ENCODE measurements around the gene IGF2BP1. TPM values are rescaled to one million over a fixed set of nuclear protein-coding genes. Genes with fewer than 3 reads are reported as not detected.
A peak's percentile ranks its signal among the peaks of the same experiment; 100 is the strongest.

IGF2BP1 gene
- total RNA-seq, 1 experiment from 2014 or later = 434 TPM

DNA sequence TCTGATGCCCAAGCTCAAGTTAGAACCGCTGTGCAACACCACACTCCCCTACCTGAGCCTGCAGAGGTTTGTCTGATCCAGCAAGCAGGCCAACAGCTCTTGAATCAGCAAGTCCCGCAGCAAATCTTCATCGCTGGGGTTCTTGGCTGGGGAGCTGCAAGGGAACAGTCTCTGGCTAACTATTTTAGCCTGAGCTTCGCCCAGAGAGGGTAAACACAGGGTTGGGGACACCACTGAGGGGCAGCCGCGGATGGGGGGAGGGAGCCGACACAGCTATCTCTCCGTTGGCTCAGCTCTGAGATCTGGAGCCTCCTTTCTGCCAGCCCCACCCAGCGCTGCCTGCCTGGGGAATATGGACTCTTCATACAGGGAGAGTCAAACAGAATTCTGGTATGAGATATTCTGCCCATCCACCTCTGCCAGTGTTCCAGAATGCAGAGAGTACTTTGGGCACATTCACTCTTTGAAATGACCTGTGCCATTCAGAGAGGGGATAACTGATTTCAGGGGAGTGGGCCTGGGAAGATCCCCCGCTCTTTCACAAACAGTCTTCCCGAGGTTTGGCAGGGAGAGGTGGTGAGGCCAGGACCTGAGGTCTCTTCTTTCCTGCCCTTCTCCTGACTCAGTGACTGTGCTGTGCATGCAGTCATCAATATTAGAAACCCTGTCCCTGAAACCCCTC, 36.2 kb upstream of the IGF2BP1 start:
- no peak overlapping the region for H2AFZ ChIP-seq (ENCODE audit: low read length)

More for the DNA sequence above, 36.2 kb upstream of the IGF2BP1 start:
- no peak overlapping the region for H3K9ac ChIP-seq (ENCODE audit: extremely low read depth, insufficient read length, low read length)
- H3K18ac ChIP-seq (ENCODE audit: insufficient read length, low read depth, low read length) = no peak overlapping the region
- H4K8ac ChIP-seq (replicated peaks; ENCODE audit: insufficient read length, low read depth, low read length) = no peak overlapping the region
- H2AK5ac ChIP-seq (ENCODE audit: insufficient read length, low read length) = no peak overlapping the region
- Mint-ChIP-seq H3K4me1 (peaks cover 25 to 38% of the 10 kb centered on the region in 2 experiments), H3K36me3 (ENCODE audit: insufficient read depth in 1 of 3, low read depth in 3 of 3) (no peaks in the 10 kb centered on the region), H3K4me3 (peak overlapping the region in 1 of 2 experiments; percentile 56; a peak in 2 of 5 replicates), H3K9me3 (no peaks in the 10 kb centered on the region), H3K27me3 (ENCODE audit: low read depth) (peaks cover 7% of the 10 kb centered on the region), H3K27ac (peak overlapping the region; percentile 3 to 32 (median 28); a peak in 2 of 7 replicates)
- no peak overlapping the region for H3K56ac ChIP-seq (ENCODE audit: insufficient read length, low read depth, low read length)
- DNase-seq = peak; percentile 66
- H2BK12ac ChIP-seq (ENCODE audit: insufficient read length, low read depth, low read length) = no peak overlapping the region
- H4K20me1 ChIP-seq (ENCODE audit: control insufficient read depth, insufficient read depth, insufficient read length) = no peaks in the 10 kb centered on the region
- no peaks in the 10 kb centered on the region for H3K9me3 ChIP-seq (ENCODE audit: control insufficient read depth, low read depth, low read length)
- H4K5ac ChIP-seq (ENCODE audit: insufficient read length, low read depth, low read length) = no peak overlapping the region
- no peak overlapping the region for H2BK120ac ChIP-seq (ENCODE audit: low read depth, low read length, poor library complexity, severe bottlenecking)
- no peak overlapping the region for H3K4ac ChIP-seq (ENCODE audit: low read depth, low read length)
- WGBS (ENCODE audit: extremely low coverage, insufficient read length, low lambda C conversion rate) = no CpG with 5 or more reads among the region's 11 CpGs
- H4K91ac ChIP-seq (ENCODE audit: insufficient read length, low read depth, low read length) = no peak overlapping the region
- H3K27ac ChIP-seq (ENCODE audit: insufficient read length, low read depth, low read length) = no peak overlapping the region
- no peaks in the 10 kb centered on the region for H3K79me1 ChIP-seq (ENCODE audit: insufficient read depth, low read depth, low read length, poor library complexity, severe bottlenecking)
- TF ChIP-seq, protein P1, sequence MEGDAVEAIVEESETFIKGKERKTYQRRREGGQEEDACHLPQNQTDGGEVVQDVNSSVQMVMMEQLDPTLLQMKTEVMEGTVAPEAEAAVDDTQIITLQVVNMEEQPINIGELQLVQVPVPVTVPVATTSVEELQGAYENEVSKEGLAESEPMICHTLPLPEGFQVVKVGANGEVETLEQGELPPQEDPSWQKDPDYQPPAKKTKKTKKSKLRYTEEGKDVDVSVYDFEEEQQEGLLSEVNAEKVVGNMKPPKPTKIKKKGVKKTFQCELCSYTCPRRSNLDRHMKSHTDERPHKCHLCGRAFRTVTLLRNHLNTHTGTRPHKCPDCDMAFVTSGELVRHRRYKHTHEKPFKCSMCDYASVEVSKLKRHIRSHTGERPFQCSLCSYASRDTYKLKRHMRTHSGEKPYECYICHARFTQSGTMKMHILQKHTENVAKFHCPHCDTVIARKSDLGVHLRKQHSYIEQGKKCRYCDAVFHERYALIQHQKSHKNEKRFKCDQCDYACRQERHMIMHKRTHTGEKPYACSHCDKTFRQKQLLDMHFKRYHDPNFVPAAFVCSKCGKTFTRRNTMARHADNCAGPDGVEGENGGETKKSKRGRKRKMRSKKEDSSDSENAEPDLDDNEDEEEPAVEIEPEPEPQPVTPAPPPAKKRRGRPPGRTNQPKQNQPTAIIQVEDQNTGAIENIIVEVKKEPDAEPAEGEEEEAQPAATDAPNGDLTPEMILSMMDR (conservative IDR thresholded peaks at IDR 0.05) = no peak
- no peak overlapping the region for H2BK20ac ChIP-seq (ENCODE audit: low read depth, low read length, poor library complexity, severe bottlenecking)
- peak overlapping the region; percentile 38 for H3K4me2 ChIP-seq (ENCODE audit: insufficient read depth, insufficient read length, low read length)
- no peak overlapping the region for H3T11ph ChIP-seq (ENCODE audit: low read length)
- H3K23ac ChIP-seq (ENCODE audit: insufficient read length, low read depth, low read length) = no peak overlapping the region
- peak overlapping the region; percentile 25; the same call in 1 of the 2 replicates for H3K14ac ChIP-seq (ENCODE audit: insufficient read depth, low read length)
- H2BK5ac ChIP-seq (ENCODE audit: insufficient read length, low read length) = no peak overlapping the region
- H2BK15ac ChIP-seq (ENCODE audit: low read depth, low read length) = no peak overlapping the region
- H3K23me2 ChIP-seq (ENCODE audit: insufficient read length, low read depth, low read length, poor library complexity, severe bottlenecking) = peaks cover 3% of the 10 kb centered on the region
- H3K79me2 ChIP-seq (ENCODE audit: insufficient read depth, low read length) = no peaks in the 10 kb centered on the region
- no peaks in the 10 kb centered on the region for H3K27me3 ChIP-seq (ENCODE audit: insufficient read depth, low read length)
- peaks cover 2% of the 10 kb centered on the region; the same call in 1 of the 2 replicates for H3K4me1 ChIP-seq (ENCODE audit: insufficient read depth, low read length)

Data from H9 (cell line).